Vagina (tissue), 2 donors: ENCODE data around the gene GLT8D1. TPM values are rescaled to one million over a fixed set of nuclear protein-coding genes. Genes with fewer than 3 reads are reported as not detected.

Source experiments
- DNase-seq, 2 donors: peaks; one replicate each; pipeline ENCODE4 v3.0.0-alpha.2; 2017; ENCODE audit errors: extremely low spot score in 2 of 2
- H3K27ac ChIP-seq: fragments of 200-600 bp; sonication (generic); one replicate; pipeline ENCODE4 v1.5.1; 2019
- H3K27me3 ChIP-seq: fragments of 200-600 bp; sonication (generic); one replicate; pipeline ENCODE4 v1.5.1; 2019
- H3K36me3 ChIP-seq, 2 donors: fragments of 200-600 bp; sonication (generic); one replicate each; pipeline ENCODE4 v1.5.1; 2017 to 2019
- H3K4me1 ChIP-seq: fragments of 200-600 bp; sonication (generic); one replicate; pipeline ENCODE4 v1.5.1; 2019
- H3K4me3 ChIP-seq, 2 donors: fragments of 200-600 bp; sonication (generic); 1 replicate in 1 of 2; 2 replicates in 1 of 2; pipeline ENCODE4 v1.5.1; 2016 to 2019
- H3K9me3 ChIP-seq: fragments of 200-600 bp; sonication (generic); one replicate; pipeline ENCODE4 v1.5.1; 2019
- CTCF ChIP-seq, 3 experiments: fragments of 450-650 bp in 2 of 3; fragments of 200-600 bp in 1 of 3; sonication (generic) in 1 of 3; IDR thresholded peaks; one replicate each; pipeline ENCODE4 v1.5.1; 2017 to 2019; ENCODE audit warnings: antibody characterized with exemption in 3 of 3, mild to moderate bottlenecking in 2 of 3, moderate library complexity in 2 of 3
- POLR2A ChIP-seq, 2 donors: fragments of 450-650 bp; IDR thresholded peaks; one replicate each; pipeline ENCODE4 v1.6.1; 2017; ENCODE audit warnings: antibody characterized with exemption in 2 of 2, mild to moderate bottlenecking in 2 of 2, moderate library complexity in 2 of 2
- POLR2AphosphoS5 ChIP-seq, 2 donors: sonication (generic); formaldehyde crosslinking; IDR thresholded peaks; one replicate each; pipeline ENCODE4 v1.9.0; 2017; ENCODE audit warnings: antibody characterized with exemption in 2 of 2, mild to moderate bottlenecking in 2 of 2, low read depth in 1 of 2; ENCODE audit not compliant: insufficient read depth in 1 of 2
- intact Hi-C: fragments of 100-400 bp; cut with DNase I; formaldehyde crosslinking; loops from one replicate; pipeline ENCODE4 v1.15.1; 2023
- total RNA-seq: library from RNA; depleted of rRNA; stranded (reverse); fragments of >200 nt; gene quantifications from one replicate; pipeline ENCODE4 v1.2.3, GENCODE V29; 2016

Gene GLT8D1
- total RNA-seq, 1 donor from 2014 or later, result 29.7 TPM

- Histone ChIP-seq H3K27ac (no peak overlapping the region), H3K27me3 (no peaks in the 10 kb centered on the region), H3K9me3 (no peaks in the 10 kb centered on the region), H3K4me1 (no peaks in the 10 kb centered on the region), H3K4me3 (no peak overlapping the region), H3K36me3 (peaks cover 0 to 66% of the 10 kb centered on the region in 2 donors)
- DNase-seq, result no peak
- intact Hi-C loops, result no loop called here
- TF ChIP-seq POLR2A (IDR thresholded peaks at IDR 0.05) (no peak), CTCF (IDR thresholded peaks at IDR 0.05) (no peak), POLR2AphosphoS5 (IDR thresholded peaks at IDR 0.05; ENCODE audit: insufficient read depth in 1 of 2, low read depth in 1 of 2) (no peak)
These were observed 9.6 kb downstream of the GLT8D1 start for GRCh38 chr3:52695798-52696671.

DNA sequence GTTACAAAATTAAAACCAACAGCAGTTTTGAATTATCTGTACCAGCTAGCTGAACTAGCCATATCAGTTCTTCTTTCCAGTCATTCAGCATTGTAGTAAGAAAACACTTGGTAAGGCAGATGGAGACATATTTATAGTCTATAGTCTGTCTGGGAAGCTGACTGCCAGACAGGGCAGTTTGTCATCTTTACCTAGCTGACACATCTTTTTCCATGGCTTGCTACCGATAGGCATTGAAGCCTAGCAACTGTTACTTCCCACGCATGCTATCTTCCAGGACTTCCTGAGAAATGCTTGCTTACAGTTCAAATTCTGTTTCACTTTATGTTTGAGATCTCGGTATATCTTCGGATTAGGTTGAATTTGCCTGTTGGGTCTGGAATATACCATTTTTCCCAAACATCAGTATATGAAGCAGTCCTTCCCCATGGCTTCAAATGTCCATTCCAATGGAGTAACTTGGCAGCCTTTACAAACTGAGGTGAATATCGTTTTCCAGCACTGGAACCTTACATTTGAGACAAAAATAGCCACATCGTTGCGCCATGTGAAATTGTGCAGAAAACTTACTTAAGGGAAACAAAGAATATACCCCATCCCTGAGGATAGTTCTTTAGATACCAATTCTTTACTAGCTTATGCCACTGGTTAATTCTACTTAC, 10.9 kb downstream of the GLT8D1 start:
- no peaks in the 10 kb centered on the region for H3K27me3 ChIP-seq
- no peaks in the 10 kb centered on the region for H3K9me3 ChIP-seq
- H3K4me1 ChIP-seq, result no peaks in the 10 kb centered on the region
- intact Hi-C loops, result no loop called here
- DNase-seq, result no peak
- TF ChIP-seq POLR2A (IDR thresholded peaks at IDR 0.05) (no peak), POLR2AphosphoS5 (IDR thresholded peaks at IDR 0.05; ENCODE audit: insufficient read depth in 1 of 2, low read depth in 1 of 2) (no peak), CTCF (IDR thresholded peaks at IDR 0.05) (no peak)
- H3K36me3 ChIP-seq, result peaks cover 0 to 80% of the 10 kb centered on the region in 2 donors
- H3K4me3 ChIP-seq, result no peak overlapping the region
- no peak overlapping the region for H3K27ac ChIP-seq

DNA sequence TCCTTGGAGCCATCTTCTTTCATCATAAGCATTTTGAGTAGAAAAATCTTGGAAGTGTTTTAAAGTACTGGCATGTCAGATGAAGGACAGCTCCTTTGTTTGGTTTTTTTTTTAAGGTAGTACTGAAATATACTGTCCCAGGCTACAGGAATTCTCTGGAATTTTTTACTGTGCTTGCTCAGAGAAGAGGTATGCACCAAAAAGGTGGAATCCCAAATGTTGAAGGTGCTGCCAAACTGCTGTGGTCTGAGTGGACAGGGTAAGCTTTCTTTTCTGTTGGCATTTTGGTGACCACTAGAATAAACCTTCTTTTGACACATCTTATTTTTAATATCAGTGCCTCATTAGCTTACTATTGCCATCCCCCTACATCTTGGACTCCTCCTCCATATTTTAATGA, 12.5 kb downstream of the GLT8D1 start:
- Histone ChIP-seq H3K9me3 (no peaks in the 10 kb centered on the region), H3K4me3 (no peak overlapping the region), H3K4me1 (no peaks in the 10 kb centered on the region), H3K36me3 (peaks cover 0 to 95% of the 10 kb centered on the region in 2 donors), H3K27me3 (no peaks in the 10 kb centered on the region), H3K27ac (no peak overlapping the region)
- TF ChIP-seq CTCF (IDR thresholded peaks at IDR 0.05) (no peak), POLR2AphosphoS5 (IDR thresholded peaks at IDR 0.05; ENCODE audit: insufficient read depth in 1 of 2, low read depth in 1 of 2) (no peak), POLR2A (IDR thresholded peaks at IDR 0.05) (no peak)
- no peak for DNase-seq
- intact Hi-C loops, result no loop called here

DNA sequence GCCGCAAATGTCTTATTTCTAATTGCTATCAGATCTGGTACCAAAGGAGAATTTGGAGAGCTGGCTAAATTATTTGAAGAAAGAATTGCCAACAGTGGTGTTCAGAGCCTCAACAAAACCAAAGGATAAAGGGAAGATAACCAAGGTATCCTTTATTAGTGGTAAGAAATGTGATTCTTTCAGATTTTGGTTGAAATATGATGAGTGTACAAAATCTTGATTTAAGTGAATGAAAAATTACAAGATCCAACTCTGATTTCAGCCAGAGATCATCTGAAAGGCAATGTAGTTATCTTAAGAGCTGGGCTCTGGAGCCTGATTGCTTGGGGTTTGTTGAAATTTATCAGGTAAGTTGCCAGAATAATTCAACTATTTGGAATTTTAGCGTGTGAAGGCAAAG, 15.0 kb downstream of the GLT8D1 start:
- no peak overlapping the region for H3K4me3 ChIP-seq
- no peak overlapping the region for H3K27ac ChIP-seq
- no peak for TF ChIP-seq POLR2A (IDR thresholded peaks at IDR 0.05)
- no peak for TF ChIP-seq CTCF (IDR thresholded peaks at IDR 0.05)
- TF ChIP-seq POLR2AphosphoS5 (IDR thresholded peaks at IDR 0.05; ENCODE audit: insufficient read depth in 1 of 2, low read depth in 1 of 2), result no peak
- no peak for DNase-seq
- H3K9me3 ChIP-seq, result no peaks in the 10 kb centered on the region
- H3K36me3 ChIP-seq, result peaks cover 0 to 84% of the 10 kb centered on the region in 2 donors
- no peaks in the 10 kb centered on the region for H3K27me3 ChIP-seq
- intact Hi-C loops, result no loop called here
- H3K4me1 ChIP-seq, result peaks cover 20% of the 10 kb centered on the region
